Activated CD8-positive, alpha-beta T cell treated with anti-CD3 and anti-CD28 coated beads, Interleukin-2, amount 10 ng/mL, durations not matched to agents 7 days and 5 days (primary cell): ENCODE data around the gene PCGF3. TPM values are rescaled to one million over a fixed set of nuclear protein-coding genes. Genes with fewer than 3 reads are reported as not detected.
"Not testable (repeated sequence)": the region's sequence is repeated elsewhere in the genome, so short reads cannot be mapped to it uniquely, and the experiment has no call there.

ENCODE experiments used
- ATAC-seq: fragments of 150-1000 bp; cut with Tn5 transposase; one replicate; pipeline ENCODE4 v1.10.0; 2021; ENCODE audit warnings: moderate library complexity
- CTCF ChIA-PET: fragments of 350-600 bp; sonication (Branson Sonifier 250); formaldehyde crosslinking; loops from one replicate; lab custom pipeline; 2021; ENCODE audit warnings: antibody characterized with exemption; lab: Charles Lee
- POLR2A ChIA-PET: fragments of 350-600 bp; sonication (Branson Sonifier 250); formaldehyde crosslinking; loops from one replicate; lab custom pipeline; 2021; ENCODE audit warnings: antibody characterized with exemption; lab: Charles Lee
- DNase-seq: peaks from one replicate; pipeline ENCODE4 v3.0.0-alpha.2; 2020
- H3K27ac Mint-ChIP-seq: one replicate; pipeline ENCODE4 v1.8.0; 2021; ENCODE audit warnings: mild to moderate bottlenecking, mixed read lengths
- H3K27me3 Mint-ChIP-seq: one replicate; pipeline ENCODE4 v1.8.0; 2021; ENCODE audit warnings: low read depth, mixed read lengths
- H3K36me3 Mint-ChIP-seq: one replicate; pipeline ENCODE4 v1.8.0; 2021; ENCODE audit warnings: low read depth, mixed read lengths
- H3K4me1 Mint-ChIP-seq: one replicate; pipeline ENCODE4 v1.8.0; 2021; ENCODE audit warnings: low read depth, mixed read lengths
- H3K4me3 Mint-ChIP-seq: one replicate; pipeline ENCODE4 v1.8.0; 2021; ENCODE audit warnings: mild to moderate bottlenecking, mixed read lengths
- H3K9me3 Mint-ChIP-seq: one replicate; pipeline ENCODE4 v1.8.0; 2022; ENCODE audit warnings: mixed read lengths; ENCODE audit not compliant: insufficient read depth
- total RNA-seq, 2 experiments: library from RNA; stranded (reverse); gene quantifications; one replicate each; pipeline ENCODE4 v1.2.3, GENCODE V29; 2021

PCGF3 gene
- total RNA-seq, 2 experiments from 2014 or later: 33.5 to 36.2 TPM

DNA sequence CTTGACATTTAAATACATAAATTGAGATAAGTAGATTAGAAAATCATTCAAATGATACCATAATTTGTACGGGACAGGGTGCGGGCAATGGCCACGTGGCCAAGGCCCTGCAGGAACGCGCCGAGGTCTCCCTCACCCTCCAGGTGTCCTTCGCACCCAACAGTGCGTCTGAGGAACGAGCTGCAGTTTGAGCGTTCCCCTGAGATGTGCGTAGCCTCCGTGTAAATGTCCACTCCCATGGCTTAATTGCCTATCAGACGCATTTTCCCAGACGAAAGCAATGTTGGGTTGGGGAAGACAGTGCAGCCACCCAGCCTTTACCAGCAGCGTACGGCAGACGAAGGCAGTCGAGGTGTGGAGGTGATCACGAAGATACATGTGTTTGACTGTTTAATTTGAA is 63.9 kb downstream of the PCGF3 start:
- ChIA-PET POLR2A (no interaction called here), CTCF (no interaction called here)
- DNase-seq: no peak
- H3K9me3 Mint-ChIP-seq: no peaks in the 10 kb centered on the region
- no peaks in the 10 kb centered on the region for H3K27me3 Mint-ChIP-seq
- H3K4me1 Mint-ChIP-seq: peaks cover 10% of the 10 kb centered on the region
- ATAC-seq: no peak
- H3K36me3 Mint-ChIP-seq: peaks cover 56% of the 10 kb centered on the region
- H3K4me3 Mint-ChIP-seq: no peak overlapping the region
- no peak overlapping the region for H3K27ac Mint-ChIP-seq

DNA sequence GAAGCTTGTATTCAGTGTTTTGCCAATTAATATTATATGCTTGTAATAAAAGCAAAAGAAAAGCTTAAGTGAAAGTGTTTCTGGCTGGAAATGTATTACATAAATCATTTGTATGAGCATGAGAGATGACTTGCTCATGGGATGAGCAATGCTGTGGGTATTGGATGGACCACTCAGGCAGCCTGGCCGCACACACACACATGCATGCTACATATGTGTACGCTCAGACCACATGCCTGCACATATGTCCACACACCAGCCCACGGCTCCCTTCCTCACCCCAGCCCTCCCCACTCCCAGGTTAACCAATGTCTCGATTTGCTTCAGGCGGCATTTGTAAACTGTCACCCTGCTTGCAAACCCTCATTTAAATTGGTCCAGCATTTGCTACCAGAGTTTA is 64.4 kb downstream of the PCGF3 start:
- CTCF ChIA-PET: no interaction called here
- Mint-ChIP-seq H3K27ac (no peak overlapping the region), H3K9me3 (no peaks in the 10 kb centered on the region), H3K36me3 (peaks cover 56% of the 10 kb centered on the region), H3K27me3 (no peaks in the 10 kb centered on the region), H3K4me1 (peaks cover 12% of the 10 kb centered on the region), H3K4me3 (no peak overlapping the region)
- DNase-seq (no peak), ATAC-seq (no peak)
- POLR2A ChIA-PET: no interaction called here

DNA sequence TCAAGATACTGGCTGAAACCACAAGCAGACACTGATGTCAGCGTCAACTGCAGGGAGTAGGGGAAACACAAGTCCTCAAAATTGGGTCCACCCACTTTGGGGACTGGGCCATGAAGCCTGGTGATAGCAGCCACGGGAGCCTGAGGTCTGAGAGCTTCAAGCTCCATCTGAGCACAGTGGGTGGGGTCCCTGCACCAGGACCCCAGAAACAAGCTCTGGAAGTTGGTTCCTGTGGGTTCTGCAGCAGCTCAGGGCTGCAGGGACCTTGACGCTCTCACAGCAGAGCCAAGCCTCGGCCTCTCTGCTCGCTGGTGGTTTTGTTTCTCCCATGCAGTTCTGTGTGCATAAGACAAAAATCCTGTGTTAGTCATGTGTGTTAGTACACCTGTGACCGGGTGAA is 65.8 kb downstream of the PCGF3 start:
- H3K27ac Mint-ChIP-seq: no peak overlapping the region
- DNase-seq (no peak), ATAC-seq (no peak)
- H3K4me1 Mint-ChIP-seq: peaks cover 12% of the 10 kb centered on the region
- ChIA-PET POLR2A (no interaction called here), CTCF (interaction anchor here (1.0 kb wide), 1 partner anchor 29 kb away, joined by 3 read pairs; no protein-coding TSS in a partner anchor)
- no peaks in the 10 kb centered on the region for H3K27me3 Mint-ChIP-seq
- peaks cover 59% of the 10 kb centered on the region for H3K36me3 Mint-ChIP-seq
- no peaks in the 10 kb centered on the region for H3K9me3 Mint-ChIP-seq
- H3K4me3 Mint-ChIP-seq: no peak overlapping the region

DNA sequence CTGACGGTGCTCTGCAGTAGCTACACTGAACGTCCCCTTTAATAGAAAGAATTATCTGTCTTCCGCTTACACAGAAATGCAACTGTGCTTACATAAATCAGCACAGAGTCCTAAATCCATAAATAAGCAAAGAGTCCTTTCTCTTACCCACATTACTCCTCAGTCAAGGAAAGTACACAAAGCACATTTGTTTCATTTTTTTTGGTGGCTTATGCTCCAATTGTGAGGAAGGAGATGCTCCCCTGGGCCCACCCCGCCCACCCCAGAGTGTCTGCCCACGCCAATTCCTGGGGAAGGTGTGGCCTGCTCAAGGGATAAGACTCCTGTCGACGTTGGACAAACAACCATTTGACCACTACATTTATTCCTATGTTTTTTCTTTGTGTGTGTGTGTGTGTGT is 66.5 kb downstream of the PCGF3 start:
- H3K4me3 Mint-ChIP-seq: no peak overlapping the region
- DNase-seq (no peak), ATAC-seq (no peak)
- H3K36me3 Mint-ChIP-seq: peaks cover 59% of the 10 kb centered on the region
- no peak overlapping the region for H3K27ac Mint-ChIP-seq
- peaks cover 16% of the 10 kb centered on the region for H3K4me1 Mint-ChIP-seq
- no peaks in the 10 kb centered on the region for H3K27me3 Mint-ChIP-seq
- ChIA-PET CTCF (no interaction called here), POLR2A (no interaction called here)
- no peaks in the 10 kb centered on the region for H3K9me3 Mint-ChIP-seq

GRCh38 chr4:772776-773175 is 67.1 kb downstream of the PCGF3 start:
- Mint-ChIP-seq H3K4me3 (no peak overlapping the region), H3K9me3 (no peaks in the 10 kb centered on the region), H3K27me3 (no peaks in the 10 kb centered on the region), H3K4me1 (peaks cover 22% of the 10 kb centered on the region), H3K36me3 (peaks cover 58% of the 10 kb centered on the region), H3K27ac (no peak overlapping the region)
- ChIA-PET POLR2A (interaction anchor here (1.0 kb wide), 1 partner anchor 9 kb away, joined by 3 read pairs; no protein-coding TSS in a partner anchor), CTCF (no interaction called here)
- no peak for ATAC-seq
- no peak for DNase-seq

- no peak overlapping the region for H3K27ac Mint-ChIP-seq
- POLR2A ChIA-PET: interaction anchor here (1.0 kb wide), 1 partner anchor 9 kb away, joined by 3 read pairs; no protein-coding TSS in a partner anchor
Observed at GRCh38 chr4:773214-773613, 67.6 kb downstream of the PCGF3 start.

DNA sequence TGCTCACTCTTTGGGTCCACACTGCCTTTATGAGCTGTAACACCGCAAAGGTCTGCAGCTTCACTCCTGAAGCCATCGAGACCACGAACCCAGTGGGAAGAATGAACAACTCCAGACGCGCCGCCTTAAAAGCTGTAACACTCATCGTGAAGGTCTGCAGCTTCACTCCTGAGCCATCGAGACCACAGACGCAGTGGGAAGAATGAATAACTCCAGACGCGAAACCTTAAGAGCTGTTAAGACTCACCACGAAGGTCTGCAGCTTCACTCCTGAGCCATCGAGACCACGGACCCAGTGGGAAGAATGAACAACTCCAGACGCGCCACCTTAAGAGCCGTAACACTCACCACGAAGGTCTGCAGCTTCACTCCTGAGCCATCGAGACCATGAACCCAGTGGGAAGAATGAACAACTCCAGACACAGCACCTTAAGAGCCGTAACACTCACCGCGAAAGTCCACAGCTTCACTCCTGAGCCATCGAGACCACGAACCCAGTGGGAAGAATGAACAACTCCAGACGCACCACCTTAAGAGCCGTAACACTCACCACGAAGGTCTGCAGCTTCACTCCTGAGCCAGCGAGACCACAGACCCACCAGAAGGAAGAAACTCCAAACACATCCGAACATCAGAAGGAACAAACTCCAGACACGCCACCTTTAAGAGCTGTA is 68.9 kb downstream of the PCGF3 start:
- H3K4me1 Mint-ChIP-seq: peaks cover 31% of the 10 kb centered on the region
- ATAC-seq, POLR2A ChIA-PET: not testable (repeated sequence)

More at GRCh38 chr4:773214-773613, 67.6 kb downstream of the PCGF3 start:
- H3K4me3 Mint-ChIP-seq: no peak overlapping the region
- peaks cover 60% of the 10 kb centered on the region for H3K36me3 Mint-ChIP-seq
- H3K27me3 Mint-ChIP-seq: no peaks in the 10 kb centered on the region
- H3K9me3 Mint-ChIP-seq: no peaks in the 10 kb centered on the region
- CTCF ChIA-PET: no interaction called here
- peaks cover 26% of the 10 kb centered on the region for H3K4me1 Mint-ChIP-seq
- ATAC-seq: no peak
- no peak for DNase-seq

DNA sequence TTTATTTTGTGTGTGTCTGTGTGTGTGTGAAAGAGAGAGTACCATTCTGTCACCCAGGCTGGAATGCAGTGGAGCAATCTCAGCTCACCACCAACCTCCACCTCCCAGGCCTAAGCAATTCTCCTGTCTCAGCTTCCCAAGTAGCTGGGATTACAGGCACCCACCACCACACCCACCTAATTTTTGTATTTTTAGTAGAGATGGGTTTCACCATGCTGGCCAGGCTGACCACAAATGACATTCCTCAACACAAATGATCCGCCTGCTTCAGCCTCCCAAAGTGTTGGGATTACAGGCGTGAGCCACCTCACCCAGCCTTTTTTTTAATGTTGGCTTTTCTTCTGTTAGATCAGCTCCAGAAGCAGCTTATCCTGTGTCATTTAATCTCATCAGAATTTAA is 69.9 kb downstream of the PCGF3 start:
- ATAC-seq, H3K4me3 Mint-ChIP-seq, DNase-seq, H3K27me3 Mint-ChIP-seq, CTCF ChIA-PET, H3K27ac Mint-ChIP-seq, H3K9me3 Mint-ChIP-seq, POLR2A ChIA-PET: not testable (repeated sequence)
- Mint-ChIP-seq H3K36me3 (peaks cover 66% of the 10 kb centered on the region), H3K4me1 (peaks cover 41% of the 10 kb centered on the region)

More for the DNA sequence above, 68.9 kb downstream of the PCGF3 start:
- not testable (repeated sequence) for H3K27ac Mint-ChIP-seq, H3K9me3 Mint-ChIP-seq, H3K27me3 Mint-ChIP-seq, DNase-seq, H3K4me3 Mint-ChIP-seq
- CTCF ChIA-PET: interaction anchor here (1.4 kb wide), 1 partner anchor 172 kb away, joined by 3 read pairs; no protein-coding TSS in a partner anchor
- peaks cover 66% of the 10 kb centered on the region for H3K36me3 Mint-ChIP-seq

DNA sequence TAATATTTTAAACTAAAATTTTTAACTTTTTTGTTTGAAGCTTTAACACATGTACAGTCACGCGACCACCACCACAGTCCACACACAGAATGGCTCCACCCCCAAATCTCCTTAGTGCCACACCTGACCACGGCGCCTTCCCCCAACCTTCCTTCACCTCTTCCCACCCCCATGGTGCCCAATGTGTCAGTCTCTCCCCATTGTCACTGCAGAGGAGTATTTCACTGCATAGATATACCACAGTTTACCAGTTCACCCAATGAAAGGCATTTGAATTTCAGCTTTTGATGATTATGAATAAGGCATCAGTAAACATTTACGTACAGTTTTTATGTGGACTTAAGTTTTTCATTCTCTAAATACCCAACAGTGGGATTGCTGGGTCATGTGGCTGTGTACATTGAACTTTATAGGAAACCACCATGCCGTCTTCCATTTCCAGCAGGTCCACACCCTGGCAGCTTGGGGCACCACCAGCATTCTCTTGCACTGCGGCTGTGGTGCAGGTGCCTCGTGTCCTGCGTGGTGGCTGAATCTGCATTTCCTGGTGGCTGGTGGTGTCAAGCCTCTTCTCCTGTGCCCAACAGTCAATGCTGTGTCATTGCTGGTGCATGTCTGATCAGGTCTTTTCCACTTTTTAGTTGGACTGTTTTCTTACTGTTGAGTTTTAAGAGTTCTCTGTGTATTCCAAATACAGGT is 71.3 kb downstream of the PCGF3 start:
- no peak overlapping the region for H3K4me3 Mint-ChIP-seq
- ChIA-PET CTCF (no interaction called here), POLR2A (interaction anchor here (0.6 to 1.2 kb wide), 2 partner anchors 113 to 164 kb away, joined by 4 to 5 read pairs; no protein-coding TSS in a partner anchor)
- peak overlapping the region; percentile 35 for H3K27ac Mint-ChIP-seq
- H3K9me3 Mint-ChIP-seq: no peaks in the 10 kb centered on the region
- H3K36me3 Mint-ChIP-seq: peaks cover 66% of the 10 kb centered on the region
- peaks cover 43% of the 10 kb centered on the region for H3K4me1 Mint-ChIP-seq
- no peaks in the 10 kb centered on the region for H3K27me3 Mint-ChIP-seq
- DNase-seq (no peak), ATAC-seq (no peak)

GRCh38 chr4:777520-778262 is 72.1 kb downstream of the PCGF3 start:
- no peaks in the 10 kb centered on the region for H3K27me3 Mint-ChIP-seq
- no peak overlapping the region for H3K4me3 Mint-ChIP-seq
- ATAC-seq (no peak), DNase-seq (no peak)
- no peak overlapping the region for H3K27ac Mint-ChIP-seq
- H3K36me3 Mint-ChIP-seq: peaks cover 63% of the 10 kb centered on the region
- ChIA-PET POLR2A (interaction anchor here (0.6 kb wide), 1 partner anchor 151 kb away, joined by 4 read pairs; no protein-coding TSS in a partner anchor), CTCF (interaction anchor here (1.6 kb wide), 1 partner anchor 36 kb away, joined by 8 read pairs; no protein-coding TSS in a partner anchor)
- peaks cover 51% of the 10 kb centered on the region for H3K4me1 Mint-ChIP-seq
- H3K9me3 Mint-ChIP-seq: no peaks in the 10 kb centered on the region

DNA sequence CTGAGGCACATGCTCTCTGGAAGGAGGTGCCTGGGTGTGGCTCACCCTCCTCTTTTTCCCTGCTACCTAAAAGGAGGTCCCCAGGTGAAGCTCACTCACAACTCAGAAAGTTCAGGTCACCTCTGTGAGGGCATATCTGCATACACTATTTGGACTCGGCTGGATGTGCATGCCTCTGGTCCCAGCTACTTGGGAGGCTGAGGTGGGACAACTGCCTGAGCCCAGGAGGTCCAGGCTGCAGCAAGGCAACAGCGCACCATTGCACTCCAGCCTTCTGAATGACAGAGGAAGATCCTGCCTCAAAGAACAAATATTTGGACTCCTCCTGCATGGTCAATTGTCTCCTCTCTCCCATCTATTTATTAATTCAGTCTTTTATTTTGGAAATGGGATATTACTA is 73.9 kb downstream of the PCGF3 start:
- H3K27ac Mint-ChIP-seq: peak overlapping the region; percentile 94
- ATAC-seq (no peak), DNase-seq (no peak)
- H3K4me1 Mint-ChIP-seq: peaks cover 58% of the 10 kb centered on the region
- ChIA-PET POLR2A (interaction anchor here (0.7 to 1.1 kb wide), 3 partner anchors 36 to 1512 kb away, joined by 3 read pairs; no protein-coding TSS in a partner anchor), CTCF (interaction anchor here (1.6 kb wide), 1 partner anchor 38 kb away, joined by 8 read pairs; no protein-coding TSS in a partner anchor)
- peaks cover 56% of the 10 kb centered on the region for H3K36me3 Mint-ChIP-seq
- H3K4me3 Mint-ChIP-seq: peak overlapping the region; percentile 84
- H3K27me3 Mint-ChIP-seq: peaks cover 2% of the 10 kb centered on the region
- no peaks in the 10 kb centered on the region for H3K9me3 Mint-ChIP-seq
